Right lobe of liver (tissue), 6 donors: ENCODE measurements around the gene DLG3. TPM values are rescaled to one million over a fixed set of nuclear protein-coding genes. Genes with fewer than 3 reads are reported as not detected.

Experiments
- ATAC-seq, 4 donors: fragments of 200-7000 bp; cut with Tn5 transposase; one replicate each; pipeline ENCODE4 v1.9.1; 2020; ENCODE audit warnings: mild to moderate bottlenecking in 4 of 4, moderate library complexity in 4 of 4
- DNase-seq, 3 donors: peaks; one replicate each; pipeline ENCODE4 v3.0.0-alpha.2; 2020
- H3K27ac ChIP-seq, 3 donors: fragments of 200-600 bp; one replicate each; pipeline ENCODE4 v1.8.0; 2022
- H3K27me3 ChIP-seq, 2 donors: fragments of 200-600 bp; one replicate each; pipeline ENCODE4 v1.8.0; 2022
- H3K36me3 ChIP-seq, 4 donors: fragments of 200-600 bp; sonication (generic) in 1 of 4; one replicate each; pipeline versions ENCODE4 v1.5.1 to v1.8.0; 2017 to 2022; ENCODE audit warnings: control low read depth in 1 of 4
- H3K4me1 ChIP-seq, 4 donors: fragments of 200-600 bp; sonication (generic) in 1 of 4; one replicate each; pipeline versions ENCODE4 v1.5.1 to v1.8.0; 2017 to 2022; ENCODE audit warnings: control low read depth in 1 of 4
- H3K4me3 ChIP-seq, 3 donors: fragments of 200-600 bp; one replicate each; pipeline ENCODE4 v1.8.0; 2022
- H3K9me3 ChIP-seq, 4 donors: fragments of 200-600 bp; sonication (generic) in 1 of 4; one replicate each; pipeline versions ENCODE4 v1.5.1 to v1.8.0; 2017 to 2022; ENCODE audit warnings: control low read depth in 1 of 4
- CTCF ChIP-seq, 4 donors: fragments of 200-600 bp in 3 of 4; fragments of 450-650 bp in 1 of 4; IDR thresholded peaks; one replicate each; pipeline versions ENCODE4 v1.5.1 to v1.8.0; 2016 to 2022; ENCODE audit warnings: antibody characterized with exemption in 4 of 4, mild to moderate bottlenecking in 2 of 4
- POLR2A ChIP-seq: fragments of 450-650 bp; IDR thresholded peaks from one replicate; pipeline ENCODE4 v1.6.1; 2017; ENCODE audit warnings: antibody characterized with exemption, mild to moderate bottlenecking
- WGBS: methylation state at CpG from one replicate; pipeline ENCODE4 v1.1.6; 2018; ENCODE audit warnings: low coverage, low lambda C conversion rate; ENCODE audit not compliant: insufficient coverage; ENCODE audit errors: missing lambda C conversion rate; 5-methylcytosine and 5-hydroxymethylcytosine counted together
- intact Hi-C, 2 donors: fragments of 100-400 bp; cut with DNase I; formaldehyde crosslinking; loops; one replicate each; pipeline versions ENCODE4 v1.11.2 to v1.14.1; 2022
- total RNA-seq, 6 experiments: library from RNA; depleted of rRNA in 2 of 6; stranded (reverse); fragments of >200 nt in 2 of 6; fragmentation: NEBNext Ultra II Directional in 3 of 6; extraction: Animal tissue kit (Norgen Biotek cat#: 25700) in 3 of 6; gene quantifications; one replicate each; pipeline versions ENCODE4 v1.1.0 to v1.2.4, GENCODE V29; 2016 to 2023
- donor health status: DM: no; HTN: yes; CAD: no.
- donor health status: DM: no; HTN: no; CAD: no.
- donor health status: DM: no; HTN: no; CAD: no.
- donor health status: DM: no; HTN: yes; CAD: no.
- donor health status: DM: no; HTN: yes; CAD: no.

The DLG3 gene
- total RNA-seq, 6 experiments from 2014 or later: 0.37 to 2.1 (median 1.1) TPM

DNA sequence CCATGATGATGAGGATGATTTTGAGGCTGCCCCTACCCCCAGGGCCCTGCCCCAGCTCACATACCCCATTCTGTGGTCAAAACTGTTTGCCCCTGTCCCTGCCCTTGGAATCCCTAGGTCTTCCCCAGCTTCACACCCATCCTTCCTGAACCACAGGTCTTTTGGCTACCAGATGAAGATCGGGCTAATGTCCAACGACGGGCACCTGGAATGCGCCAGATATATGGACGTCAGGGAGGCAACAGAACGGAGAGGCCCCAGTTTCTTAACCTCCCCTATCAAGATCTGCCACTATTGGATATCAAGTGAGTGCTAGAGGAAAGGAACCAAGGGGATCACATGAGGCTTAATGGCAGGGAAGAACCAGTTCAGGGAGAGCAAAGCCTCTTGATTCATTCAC lies 14.9 kb upstream of the DLG3 start:
- no peaks in the 10 kb centered on the region for H3K4me1 ChIP-seq
- H3K27ac ChIP-seq: no peak overlapping the region
- H3K4me3 ChIP-seq: no peak overlapping the region
- ATAC-seq (no peak), DNase-seq (no peak)
- 78% methylated on average over 5 of the region's 6 CpGs for whole genome bisulfite sequencing
- H3K9me3 ChIP-seq: no peaks in the 10 kb centered on the region
- intact Hi-C loops: no loop called here
- TF ChIP-seq CTCF (IDR thresholded peaks at IDR 0.05) (no peak), POLR2A (no peak)
- H3K36me3 ChIP-seq: no peaks in the 10 kb centered on the region
- H3K27me3 ChIP-seq: no peaks in the 10 kb centered on the region

- no peak overlapping the region for H3K27ac ChIP-seq
- H3K36me3 ChIP-seq: no peaks in the 10 kb centered on the region
- no peaks in the 10 kb centered on the region for H3K9me3 ChIP-seq
- peak overlapping the region; percentile 45 to 60 (median 58) for H3K4me3 ChIP-seq
- H3K27me3 ChIP-seq: no peaks in the 10 kb centered on the region
- TF ChIP-seq POLR2A (no peak), CTCF (IDR thresholded peaks at IDR 0.05) (no peak)
- WGBS: 67% methylated on average over 13 of the region's 15 CpGs
- no peaks in the 10 kb centered on the region for H3K4me1 ChIP-seq
- intact Hi-C loops: no loop called here
- no peak for ATAC-seq
- no peak for DNase-seq
Measured at GRCh38 chrX:70432936-70433847, 11.4 kb upstream of the DLG3 start.

- WGBS: 39% methylated on average over 20 of the region's 37 CpGs
- Histone ChIP-seq H3K9me3 (no peaks in the 10 kb centered on the region), H3K4me1 (no peaks in the 10 kb centered on the region), H3K27ac (peak overlapping the region in 2 of 3 donors; percentile 38 to 52), H3K36me3 (no peaks in the 10 kb centered on the region), H3K27me3 (no peaks in the 10 kb centered on the region), H3K4me3 (peak overlapping the region; percentile 45 to 60 (median 58))
- peak; percentile 17 for TF ChIP-seq POLR2A
- peak; percentile 62 to 76 (median 74) for TF ChIP-seq CTCF (IDR thresholded peaks at IDR 0.05)
- DNase-seq (peak; percentile 67 to 81 (median 75)), ATAC-seq (peak; percentile 83 to 92 (median 90))
- intact Hi-C loops: no loop called here
Measured at GRCh38 chrX:70433848-70434351, 10.7 kb upstream of the DLG3 start.

GRCh38 chrX:70434352-70434866 lies 10.2 kb upstream of the DLG3 start:
- intact Hi-C loops: no loop called here
- H3K9me3 ChIP-seq: no peaks in the 10 kb centered on the region
- no peak for TF ChIP-seq POLR2A
- TF ChIP-seq CTCF (IDR thresholded peaks at IDR 0.05): no peak
- H3K27me3 ChIP-seq: no peaks in the 10 kb centered on the region
- DNase-seq: peak; percentile 86 to 90 (median 88)
- H3K4me1 ChIP-seq: no peaks in the 10 kb centered on the region
- WGBS: 60% methylated on average over 3 of the region's 45 CpGs
- ATAC-seq: peak; percentile 90 to 95 (median 92)
- peak overlapping the region; percentile 45 to 60 (median 58) for H3K4me3 ChIP-seq
- H3K27ac ChIP-seq: peak overlapping the region in 2 of 3 donors; percentile 38 to 52
- no peaks in the 10 kb centered on the region for H3K36me3 ChIP-seq
